Upper lobe of right lung (tissue), 1 donor: ENCODE results near the gene NSG1. TPM values are rescaled to one million over a fixed set of nuclear protein-coding genes. Genes with fewer than 3 reads are reported as not detected.

Experiments
- ATAC-seq: fragments of 200-7000 bp; cut with Tn5 transposase; one replicate; pipeline ENCODE4 v1.9.1; 2020; ENCODE audit warnings: mild to moderate bottlenecking, moderate library complexity
- DNase-seq: peaks from one replicate; pipeline ENCODE4 v3.0.0-alpha.2; 2020
- H3K27ac ChIP-seq: fragments of 200-600 bp; one replicate; pipeline ENCODE4 v1.8.0; 2022
- H3K27me3 ChIP-seq: fragments of 200-600 bp; one replicate; pipeline ENCODE4 v1.8.0; 2022; ENCODE audit warnings: mild to moderate bottlenecking
- H3K36me3 ChIP-seq: fragments of 200-600 bp; one replicate; pipeline ENCODE4 v1.8.0; 2022
- H3K4me1 ChIP-seq: fragments of 200-600 bp; one replicate; pipeline ENCODE4 v1.8.0; 2022
- H3K4me3 ChIP-seq: fragments of 200-600 bp; one replicate; pipeline ENCODE4 v1.8.0; 2022; ENCODE audit warnings: mild to moderate bottlenecking
- H3K9me3 ChIP-seq: fragments of 200-600 bp; one replicate; pipeline ENCODE4 v1.8.0; 2022
- intact Hi-C: fragments of 100-400 bp; cut with DNase I; formaldehyde crosslinking; loops from one replicate; pipeline ENCODE4 v1.11.0; 2022
- total RNA-seq: library from RNA; stranded (reverse); fragmentation: NEBNext Ultra II Directional; extraction: Animal tissue kit (Norgen Biotek cat#: 25700); gene quantifications from one replicate; pipeline ENCODE4 v1.2.1, GENCODE V29; 2021
- TF ChIP-seq, protein P1 (sequence below): fragments of 200-600 bp; IDR thresholded peaks from one replicate; pipeline ENCODE4 v1.8.0; 2022; ENCODE audit warnings: antibody characterized with exemption
- donor health status: DM: no; HTN: yes; CAD: no; lungs with severe emphysema.

NSG1 gene
- total RNA-seq, 1 donor from 2014 or later, result 1.5 TPM

DNA sequence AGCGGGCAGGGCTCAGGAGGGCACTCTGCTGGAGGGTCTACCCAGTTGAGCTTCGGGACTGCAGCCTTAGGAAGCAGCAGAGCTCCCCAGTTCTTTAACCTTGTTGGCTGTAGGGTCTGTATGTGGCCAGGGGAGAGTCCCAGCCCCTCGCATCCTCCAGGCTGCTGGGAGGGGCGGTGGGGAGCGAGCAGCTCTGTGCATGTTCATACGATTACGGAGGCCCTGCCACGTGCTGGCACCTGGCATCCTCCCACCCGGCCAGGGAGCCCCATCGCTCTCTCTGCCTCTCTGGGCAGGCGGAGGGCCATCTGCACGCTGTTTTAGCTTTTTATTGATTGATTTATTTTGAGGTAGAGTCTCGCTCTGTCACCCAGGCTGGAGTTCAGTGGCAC lies 21.2 kb downstream of the NSG1 start:
- DNase-seq, result no peak
- ATAC-seq, result no peak
- intact Hi-C loops, result no loop called here
- Histone ChIP-seq H3K27ac (no peak overlapping the region), H3K36me3 (no peaks in the 10 kb centered on the region), H3K9me3 (no peaks in the 10 kb centered on the region), H3K4me1 (no peaks in the 10 kb centered on the region), H3K4me3 (no peak overlapping the region), H3K27me3 (no peaks in the 10 kb centered on the region)
- TF ChIP-seq, protein P1, sequence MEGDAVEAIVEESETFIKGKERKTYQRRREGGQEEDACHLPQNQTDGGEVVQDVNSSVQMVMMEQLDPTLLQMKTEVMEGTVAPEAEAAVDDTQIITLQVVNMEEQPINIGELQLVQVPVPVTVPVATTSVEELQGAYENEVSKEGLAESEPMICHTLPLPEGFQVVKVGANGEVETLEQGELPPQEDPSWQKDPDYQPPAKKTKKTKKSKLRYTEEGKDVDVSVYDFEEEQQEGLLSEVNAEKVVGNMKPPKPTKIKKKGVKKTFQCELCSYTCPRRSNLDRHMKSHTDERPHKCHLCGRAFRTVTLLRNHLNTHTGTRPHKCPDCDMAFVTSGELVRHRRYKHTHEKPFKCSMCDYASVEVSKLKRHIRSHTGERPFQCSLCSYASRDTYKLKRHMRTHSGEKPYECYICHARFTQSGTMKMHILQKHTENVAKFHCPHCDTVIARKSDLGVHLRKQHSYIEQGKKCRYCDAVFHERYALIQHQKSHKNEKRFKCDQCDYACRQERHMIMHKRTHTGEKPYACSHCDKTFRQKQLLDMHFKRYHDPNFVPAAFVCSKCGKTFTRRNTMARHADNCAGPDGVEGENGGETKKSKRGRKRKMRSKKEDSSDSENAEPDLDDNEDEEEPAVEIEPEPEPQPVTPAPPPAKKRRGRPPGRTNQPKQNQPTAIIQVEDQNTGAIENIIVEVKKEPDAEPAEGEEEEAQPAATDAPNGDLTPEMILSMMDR, result no peak

DNA sequence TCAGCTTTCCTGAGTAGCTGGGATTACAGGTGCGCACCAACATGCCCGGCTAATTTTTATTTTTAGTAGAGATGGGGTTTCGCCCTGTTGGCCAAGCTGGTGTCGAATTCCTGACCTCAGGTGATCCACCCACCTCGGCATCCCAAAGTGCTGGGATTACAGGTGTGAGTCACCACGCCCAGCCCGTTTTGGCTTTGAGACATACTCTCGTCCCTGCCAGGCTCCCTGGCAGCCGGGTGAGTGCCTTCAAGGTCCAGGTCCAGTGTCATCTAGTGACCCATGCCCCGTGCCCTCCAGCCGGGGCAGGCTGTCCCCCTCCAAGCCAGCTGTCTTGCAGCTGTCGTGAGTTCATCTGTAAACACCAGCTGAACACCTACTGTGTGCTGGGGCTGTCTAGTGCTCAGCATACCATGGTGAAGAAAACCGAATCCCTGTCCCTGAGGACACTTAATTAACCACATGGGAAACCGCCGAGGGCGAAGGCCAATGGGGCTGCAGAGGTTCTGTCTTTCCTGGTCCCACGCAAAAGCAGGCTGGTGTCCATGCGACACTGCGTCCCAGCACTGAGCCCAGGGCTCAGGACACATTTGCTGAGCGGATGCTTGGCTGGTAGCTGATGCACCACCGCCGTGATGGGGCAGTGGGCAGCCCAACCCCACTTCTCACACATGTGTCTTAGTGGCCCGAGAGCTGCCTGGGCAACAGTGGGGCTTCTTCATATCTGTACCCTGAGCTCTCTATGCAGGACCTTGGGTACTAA lies 21.9 kb downstream of the NSG1 start:
- H3K27ac ChIP-seq, result no peak overlapping the region
- ATAC-seq (no peak), DNase-seq (no peak)
- no peaks in the 10 kb centered on the region for H3K4me1 ChIP-seq
- intact Hi-C loops, result no loop called here
- H3K4me3 ChIP-seq, result no peak overlapping the region
- TF ChIP-seq, protein P1, result no peak
- no peaks in the 10 kb centered on the region for H3K27me3 ChIP-seq
- H3K36me3 ChIP-seq, result no peaks in the 10 kb centered on the region
- no peaks in the 10 kb centered on the region for H3K9me3 ChIP-seq

DNA sequence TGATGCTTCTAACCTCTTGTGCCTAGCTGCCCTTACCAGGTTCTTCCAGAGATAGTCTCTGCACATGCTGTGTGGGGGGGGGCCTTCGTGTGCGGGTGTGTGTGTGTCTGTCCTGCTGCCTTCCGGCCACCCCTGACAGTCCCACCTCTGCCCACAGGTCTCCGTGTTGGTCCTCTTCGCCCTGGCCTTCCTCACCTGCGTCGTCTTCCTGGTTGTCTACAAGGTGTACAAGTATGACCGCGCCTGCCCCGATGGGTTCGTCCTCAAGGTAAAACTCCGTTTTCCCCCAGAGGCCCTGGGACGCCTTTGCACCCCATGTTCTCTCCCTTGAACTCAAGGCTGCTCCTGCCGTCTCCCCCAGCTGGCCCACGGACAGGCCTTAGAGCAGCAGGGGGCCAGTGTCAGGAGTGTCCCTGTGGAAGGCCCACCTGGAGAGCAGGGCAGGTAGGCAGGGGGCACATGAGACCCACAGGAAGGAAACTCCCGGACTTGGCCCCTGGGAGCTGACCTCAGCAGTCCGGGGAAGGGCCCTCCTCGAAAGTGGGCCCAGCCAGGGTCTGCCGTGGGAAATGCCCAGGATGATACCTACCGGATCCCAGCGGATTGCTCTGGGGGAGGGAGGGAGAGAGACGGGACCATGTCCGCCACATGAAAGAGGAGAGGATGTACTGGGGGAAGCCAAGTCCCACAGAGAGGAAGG lies 22.7 kb downstream of the NSG1 start:
- no peaks in the 10 kb centered on the region for H3K4me1 ChIP-seq
- H3K27ac ChIP-seq, result no peak overlapping the region
- intact Hi-C loops, result no loop called here
- H3K36me3 ChIP-seq, result no peaks in the 10 kb centered on the region
- ATAC-seq (no peak), DNase-seq (no peak)
- H3K4me3 ChIP-seq, result no peak overlapping the region
- TF ChIP-seq, protein P1, result no peak
- no peaks in the 10 kb centered on the region for H3K27me3 ChIP-seq
- no peaks in the 10 kb centered on the region for H3K9me3 ChIP-seq

DNA sequence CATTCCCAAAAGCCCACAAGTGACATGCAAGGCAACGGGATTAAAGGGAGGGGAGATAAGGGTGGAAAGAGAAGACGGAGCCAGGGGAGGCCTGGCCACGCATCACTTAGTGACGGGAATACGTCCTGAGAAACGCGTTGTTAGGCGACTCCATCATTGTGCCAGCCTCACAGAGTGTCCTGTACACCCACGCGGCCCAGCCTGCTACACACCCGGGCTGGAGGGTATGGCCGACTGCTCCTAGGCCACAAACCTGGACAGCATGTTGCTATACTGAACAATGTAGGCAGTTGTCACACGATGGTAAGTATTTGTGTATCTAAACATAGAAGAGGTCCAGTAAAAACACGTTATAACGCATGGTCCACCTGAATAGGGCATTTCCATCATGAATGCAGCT lies 23.4 kb downstream of the NSG1 start:
- Histone ChIP-seq H3K27ac (no peak overlapping the region), H3K9me3 (no peaks in the 10 kb centered on the region), H3K27me3 (no peaks in the 10 kb centered on the region), H3K4me1 (no peaks in the 10 kb centered on the region), H3K36me3 (no peaks in the 10 kb centered on the region), H3K4me3 (no peak overlapping the region)
- intact Hi-C loops, result no loop called here
- ATAC-seq, result no peak
- TF ChIP-seq, protein P1, result no peak
- no peak for DNase-seq

DNA sequence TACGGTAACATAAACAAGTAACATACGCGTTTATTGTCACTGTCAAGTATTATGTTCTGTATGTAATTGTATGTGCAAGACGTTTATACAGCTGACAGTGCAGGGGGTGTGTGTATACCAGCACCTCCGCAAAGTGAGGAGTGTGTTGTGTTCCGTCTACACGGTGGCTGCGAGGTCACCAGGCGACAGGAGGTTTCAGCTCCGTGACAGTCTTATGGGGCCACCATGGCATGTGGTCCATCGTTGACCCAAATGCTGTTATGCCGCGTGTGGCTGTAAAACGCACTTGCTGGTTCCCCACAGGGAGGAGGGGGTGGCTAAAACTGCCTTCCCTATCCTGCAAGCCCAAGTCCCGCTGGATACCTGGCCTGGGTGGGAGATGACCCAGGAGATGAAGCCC lies 25.0 kb downstream of the NSG1 start:
- intact Hi-C loops, result no loop called here
- Histone ChIP-seq H3K4me3 (no peak overlapping the region), H3K27ac (no peak overlapping the region), H3K9me3 (no peaks in the 10 kb centered on the region), H3K36me3 (no peaks in the 10 kb centered on the region), H3K27me3 (no peaks in the 10 kb centered on the region), H3K4me1 (no peaks in the 10 kb centered on the region)
- ATAC-seq, result no peak
- DNase-seq, result no peak
- TF ChIP-seq, protein P1, result no peak
